IMR-90 (cell line): Measurements from ENCODE around the gene TRPC4. TPM values are rescaled to one million over a fixed set of nuclear protein-coding genes. Genes with fewer than 3 reads are reported as not detected.

Source experiments
- ATAC-seq: fragments of 200-7000 bp; cut with Tn5 transposase; 2 replicates; pipeline ENCODE4 v1.9.1; 2020; ENCODE audit warnings: low read depth, mild to moderate bottlenecking, moderate library complexity
- BruUV-seq: library from RNA; stranded (reverse); fragments of 400-500 nt; replicated peaks from 2 replicates; lab custom pipeline; 2021; lab: Mats Ljungman, UMichigan
- CTCF ChIA-PET: fragments of 300-600 bp; formaldehyde crosslinking; extraction: SDS; loops from one replicate; lab custom pipeline; 2021; ENCODE audit warnings: antibody characterized with exemption; lab: Yijun Ruan, JAX
- POLR2A ChIA-PET: fragments of 300-600 bp; sonication (Branson Sonifier 250); formaldehyde crosslinking; loops from one replicate; lab custom pipeline; 2022; ENCODE audit warnings: antibody characterized with exemption; ENCODE audit not compliant: unreplicated experiment; lab: Charles Lee
- DNase-seq: peaks from one replicate; pipeline ENCODE4 v3.0.0; 2013
- H2AFZ ChIP-seq: replicated peaks from 2 replicates; pipeline ENCODE3; 2013; ENCODE audit warnings: low read length, mild to moderate bottlenecking; ENCODE audit not compliant: poor library complexity
- H2AK5ac ChIP-seq: 2 replicates; pipeline ENCODE4 v1.6.1; 2013; ENCODE audit warnings: low read depth, low read length, inconsistent platforms
- H2AK9ac ChIP-seq: replicated peaks from 2 replicates; pipeline ENCODE3; 2013; ENCODE audit warnings: mild to moderate bottlenecking, low read depth, low read length, moderate library complexity; ENCODE audit not compliant: poor library complexity
- H2BK120ac ChIP-seq: 2 replicates; pipeline ENCODE4 v1.6.1; 2013; ENCODE audit warnings: low read depth, low read length, inconsistent platforms
- H2BK15ac ChIP-seq: 3 replicates; pipeline ENCODE4 v1.6.1; 2013; ENCODE audit warnings: low read depth, low read length, inconsistent platforms
- H2BK20ac ChIP-seq: 2 replicates; pipeline ENCODE4 v1.6.1; 2013; ENCODE audit warnings: low read depth, mild to moderate bottlenecking, inconsistent platforms, low read length, moderate library complexity
- H2BK5ac ChIP-seq: 2 replicates; pipeline ENCODE4 v1.6.1; 2013; ENCODE audit warnings: mild to moderate bottlenecking, low read depth, low read length, inconsistent platforms; ENCODE audit not compliant: poor library complexity, severe bottlenecking
- H3K14ac ChIP-seq: replicated peaks from 2 replicates; pipeline ENCODE4 v1.6.1; 2013; ENCODE audit warnings: low read depth, low read length, inconsistent platforms
- H3K18ac ChIP-seq: 2 replicates; pipeline ENCODE4 v1.6.1; 2013; ENCODE audit warnings: low read depth, low read length, control low read depth
- H3K23ac ChIP-seq: 2 replicates; pipeline ENCODE4 v1.6.1; 2013; ENCODE audit warnings: low read depth, low read length, inconsistent platforms
- H3K27ac ChIP-seq: 2 replicates; pipeline ENCODE4 v1.5.1; 2013; ENCODE audit warnings: mild to moderate bottlenecking, control low read depth, low read length; ENCODE audit not compliant: insufficient read depth
- H3K27me3 ChIP-seq: 2 replicates; pipeline ENCODE4 v1.6.1; 2013; ENCODE audit warnings: low read length; ENCODE audit not compliant: control insufficient read depth, insufficient read depth
- H3K36me3 ChIP-seq: 2 replicates; pipeline ENCODE4 v1.6.1; 2013; ENCODE audit warnings: low read length, mixed read lengths; ENCODE audit not compliant: control insufficient read depth, insufficient read depth
- H3K4ac ChIP-seq: 2 replicates; pipeline ENCODE4 v1.6.1; 2013; ENCODE audit warnings: low read depth, low read length, inconsistent platforms
- H3K4me1 ChIP-seq: 2 replicates; pipeline ENCODE4 v1.6.1; 2013; ENCODE audit warnings: low read length, mixed read lengths; ENCODE audit not compliant: control insufficient read depth, insufficient read depth
- H3K4me2 ChIP-seq: 2 replicates; pipeline ENCODE4 v1.6.1; 2013; ENCODE audit warnings: low read depth, mild to moderate bottlenecking, control low read depth, low read length, moderate library complexity
- H3K4me3 ChIP-seq: 2 replicates; pipeline ENCODE4 v1.5.1; 2013; ENCODE audit warnings: low read depth, mild to moderate bottlenecking, control low read depth, low read length, moderate library complexity; ENCODE audit not compliant: insufficient read depth
- H3K56ac ChIP-seq: 2 replicates; pipeline ENCODE4 v1.6.1; 2013; ENCODE audit warnings: low read length, inconsistent platforms; ENCODE audit not compliant: insufficient read depth; ENCODE audit errors: extremely low read depth
- H3K79me1 ChIP-seq, 2 experiments: 2 replicates each; pipeline ENCODE4 v1.6.1; 2013; ENCODE audit warnings: low read length in 2 of 2, inconsistent platforms in 1 of 2, low read depth in 1 of 2
- H3K9ac ChIP-seq: 2 replicates; pipeline ENCODE4 v1.6.1; 2013; ENCODE audit warnings: low read depth, low read length, control low read depth
- H3K9me1 ChIP-seq: 2 replicates; pipeline ENCODE4 v1.6.1; 2013; ENCODE audit warnings: low read length, inconsistent platforms; ENCODE audit not compliant: insufficient read depth
- H3K9me3 ChIP-seq: 2 replicates; pipeline ENCODE4 v1.6.1; 2013; ENCODE audit warnings: low read length; ENCODE audit not compliant: control insufficient read depth, insufficient read depth
- H4K20me1 ChIP-seq: 2 replicates; pipeline ENCODE4 v1.6.1; 2013; ENCODE audit warnings: low read length, inconsistent platforms; ENCODE audit not compliant: insufficient read depth
- H4K5ac ChIP-seq: 2 replicates; pipeline ENCODE4 v1.6.1; 2013; ENCODE audit warnings: mild to moderate bottlenecking, low read depth, low read length, control low read depth
- H4K8ac ChIP-seq, 2 experiments: 2 replicates each; pipeline ENCODE4 v1.6.1; 2013; ENCODE audit warnings: low read depth in 2 of 2, low read length in 2 of 2, control low read depth in 1 of 2, inconsistent platforms in 1 of 2
- H4K91ac ChIP-seq: 2 replicates; pipeline ENCODE4 v1.6.1; 2013; ENCODE audit warnings: low read depth, low read length, inconsistent platforms; ENCODE audit not compliant: insufficient read depth
- MAFK ChIP-seq: IDR thresholded peaks from 2 replicates; pipeline ENCODE4 v1.6.1; 2012; ENCODE audit warnings: low read depth, low read length, improper control_type of control experiment
- RFX5 ChIP-seq: IDR thresholded peaks from 2 replicates; pipeline ENCODE4 v1.8.0; 2012; ENCODE audit warnings: low read depth, mild to moderate bottlenecking, low read length, moderate library complexity
- WGBS, 2 experiments: methylation state at CpG; one replicate each; pipeline versions ENCODE4 v1.1.5 to v1.1.7; 2013; ENCODE audit warnings: missing lambda C conversion rate in 2 of 2; ENCODE audit not compliant: insufficient read length in 1 of 2; ENCODE audit errors: extremely low coverage in 2 of 2; 5-methylcytosine and 5-hydroxymethylcytosine counted together
- dilution Hi-C: fragments of 300-500 bp; cut with HindIII; formaldehyde crosslinking; loops from one replicate; pipeline ENCODE4 v1.14.3; 2018; ENCODE audit warnings: low sequenced_read_pairs; ENCODE audit not compliant: unreplicated experiment
- in situ Hi-C: fragments of 300-500 bp; cut with MboI; formaldehyde crosslinking; loops from 3 replicates; pipeline ENCODE4 v1.14.3; 2019; ENCODE audit warnings: low sequenced_read_pairs, inconsistent platforms, mixed read lengths
- intact Hi-C: fragments of 100-400 bp; cut with micrococcal nuclease; formaldehyde crosslinking; loops from 2 replicates; pipeline ENCODE4 v1.10.0; 2022
- polyA plus RNA-seq, 3 experiments: library from polyadenylated mRNA; depleted of rRNA; stranded (reverse); fragments of >200 nt; gene quantifications; 2 replicates each; pipeline ENCODE4 v1.2.3, GENCODE V29; 2012; ENCODE audit warnings: low replicate concordance in 1 of 3
- total RNA-seq: library from RNA; depleted of rRNA; stranded (reverse); fragments of >200 nt; gene quantifications from 2 replicates; pipeline ENCODE4 v1.2.3, GENCODE V29; 2012

Gene TRPC4
- total and polyA plus RNA-seq, 2 of the 4 experiments (the other 2 are of a cell fraction) = 1.9 to 5.2 TPM

GRCh38 chr13:37906880-37907279 lies 37.3 kb upstream of the TRPC4 start:
- Histone ChIP-seq H3K23ac (no peak overlapping the region), H3K4me1 (no peaks in the 10 kb centered on the region), H3K9me3 (no peaks in the 10 kb centered on the region), H3K9me1 (no peaks in the 10 kb centered on the region), H3K18ac (no peak overlapping the region), H3K27me3 (no peaks in the 10 kb centered on the region), H3K56ac (no peak overlapping the region), H4K20me1 (no peaks in the 10 kb centered on the region), H2BK5ac (no peak overlapping the region), H2AK9ac (no peak overlapping the region), H3K27ac (no peak overlapping the region), H4K91ac (no peak overlapping the region), H2AFZ (no peak overlapping the region), H2BK15ac (no peak overlapping the region), H3K36me3 (no peaks in the 10 kb centered on the region), H3K4me2 (no peak overlapping the region), H3K79me1 (no peaks in the 10 kb centered on the region), H3K4me3 (no peak overlapping the region), H3K4ac (no peak overlapping the region), H3K9ac (no peak overlapping the region), H3K14ac (no peak overlapping the region), H2BK20ac (no peak overlapping the region), H4K8ac (no peak overlapping the region), H2AK5ac (no peak overlapping the region), H4K5ac (no peak overlapping the region), H2BK120ac (no peak overlapping the region)
- ChIA-PET POLR2A (no interaction called here), CTCF (interaction anchor here (1.5 kb wide), 1 partner anchor 36 kb away, joined by 3 read pairs; no protein-coding TSS in a partner anchor)
- WGBS, 2 experiments = no CpG with 5 or more reads among the region's 1 CpG
- DNase-seq (no peak), ATAC-seq (no peak)
- dilution Hi-C loops = no loop called here
- no TSS peak for BruUV-seq
- TF ChIP-seq MAFK (peak; percentile 59), RFX5 (no peak)
- in situ Hi-C loops = no loop called here
- intact Hi-C loops = no loop called here
